ENCODE data around the gene PIK3C2B.
"Not testable (repeated sequence)": the region's sequence is repeated elsewhere in the genome, so short reads cannot be mapped to it uniquely, and the experiment has no call there.

Gene PIK3C2B

GRCh38 chr1:204528677-204529076 is 34.1 kb upstream of the PIK3C2B start:
- no peak overlapping the region for H3K4me3 ChIP-seq (ENCODE audit: low read depth, low read length)
- DNase-seq (ENCODE audit: low read depth): no peak
- no peak for TF ChIP-seq CTCF (IDR thresholded peaks at IDR 0.05; ENCODE audit: insufficient read depth, low read depth, low read length, missing control alignments)

- no peak overlapping the region for H3K4me3 ChIP-seq (ENCODE audit: low read depth, low read length)
- no peak for TF ChIP-seq CTCF (IDR thresholded peaks at IDR 0.05; ENCODE audit: insufficient read depth, low read depth, low read length, missing control alignments)
- no peak for DNase-seq (ENCODE audit: low read depth)
Observed at GRCh38 chr1:204528241-204528640, 33.6 kb upstream of the PIK3C2B start.

GRCh38 chr1:204524986-204525385 is 30.4 kb upstream of the PIK3C2B start:
- H3K4me3 ChIP-seq (ENCODE audit: low read depth, low read length): no peak overlapping the region
- DNase-seq (ENCODE audit: low read depth): no peak
- no peak for TF ChIP-seq CTCF (IDR thresholded peaks at IDR 0.05; ENCODE audit: insufficient read depth, low read depth, low read length, missing control alignments)

GRCh38 chr1:204523605-204524215 is 29.1 kb upstream of the PIK3C2B start:
- no peak overlapping the region for H3K4me3 ChIP-seq (ENCODE audit: low read depth, low read length)
- no peak for DNase-seq (ENCODE audit: low read depth)
- no peak for TF ChIP-seq CTCF (IDR thresholded peaks at IDR 0.05; ENCODE audit: insufficient read depth, low read depth, low read length, missing control alignments)

- H3K4me3 ChIP-seq (ENCODE audit: low read depth, low read length); DNase-seq (ENCODE audit: low read depth): not testable (repeated sequence)
Observed at GRCh38 chr1:204521941-204522521, 27.4 kb upstream of the PIK3C2B start.

GRCh38 chr1:204520834-204521709 is 26.5 kb upstream of the PIK3C2B start:
- no peak for TF ChIP-seq CTCF (IDR thresholded peaks at IDR 0.05; ENCODE audit: insufficient read depth, low read depth, low read length, missing control alignments)
- peak; percentile 90 for DNase-seq (ENCODE audit: low read depth)
- H3K4me3 ChIP-seq (ENCODE audit: low read depth, low read length): peak overlapping the region; percentile 20

- not testable (repeated sequence) for DNase-seq (ENCODE audit: low read depth)
- peak overlapping the region; percentile 76 for H3K4me3 ChIP-seq (ENCODE audit: low read depth, low read length)
Observed at GRCh38 chr1:204517382-204517781, 22.8 kb upstream of the PIK3C2B start.

Data from GM12865 (cell line).